Astrocyte (in vitro differentiated cells and primary cell): ENCODE results near the gene DMKN. TPM values are rescaled to one million over a fixed set of nuclear protein-coding genes. Genes with fewer than 3 reads are reported as not detected.

ENCODE experiments used
- DNase-seq: peaks from one replicate; pipeline ENCODE4 v3.0.0-alpha.2; 2010; ENCODE audit warnings: low read depth
- FAIRE-seq: peaks from 2 replicates; lab custom pipeline; 2011; peaks lifted over from hg19 to GRCh38; lab: Jason Lieb, UNC
- H2AFZ ChIP-seq: 2 replicates; pipeline ENCODE4 v1.6.0; 2012; ENCODE audit warnings: low read depth, low read length, inconsistent platforms
- H3K27ac ChIP-seq: 2 replicates; pipeline ENCODE4 v1.5.1; 2011; ENCODE audit warnings: low read depth, low read length, inconsistent platforms
- H3K27me3 ChIP-seq: 2 replicates; pipeline ENCODE4 v1.6.0; 2011; ENCODE audit warnings: low read length, inconsistent platforms; ENCODE audit not compliant: insufficient read depth
- H3K36me3 ChIP-seq: 2 replicates; pipeline ENCODE4 v1.5.1; 2011; ENCODE audit warnings: low read length, inconsistent platforms; ENCODE audit not compliant: insufficient read depth
- H3K4me1 ChIP-seq: 2 replicates; pipeline ENCODE4 v1.5.1; 2011; ENCODE audit warnings: low read length, inconsistent platforms; ENCODE audit not compliant: insufficient read depth
- H3K4me2 ChIP-seq: 2 replicates; pipeline ENCODE4 v1.6.0; 2012; ENCODE audit warnings: low read length, inconsistent platforms
- H3K4me3 ChIP-seq: 2 replicates; pipeline ENCODE4 v1.5.1; 2011; ENCODE audit warnings: low read depth, mild to moderate bottlenecking, low read length, inconsistent platforms; ENCODE audit not compliant: insufficient read depth
- H3K79me2 ChIP-seq: 2 replicates; pipeline ENCODE4 v1.6.0; 2012; ENCODE audit warnings: mild to moderate bottlenecking, low read length, inconsistent platforms; ENCODE audit not compliant: insufficient read depth
- H3K9ac ChIP-seq: 2 replicates; pipeline ENCODE4 v1.6.0; 2012; ENCODE audit warnings: mild to moderate bottlenecking, low read length, inconsistent platforms
- H3K9me3 ChIP-seq: 2 replicates; pipeline ENCODE4 v1.5.1; 2012; ENCODE audit warnings: low read depth, mild to moderate bottlenecking, low read length, inconsistent platforms; ENCODE audit not compliant: insufficient read depth
- H4K20me1 ChIP-seq: 2 replicates; pipeline ENCODE4 v1.6.0; 2012; ENCODE audit warnings: low read length, inconsistent platforms; ENCODE audit not compliant: insufficient read depth
- H3K27ac Mint-ChIP-seq: one replicate; pipeline ENCODE4 v1.8.0; 2021; ENCODE audit warnings: mild to moderate bottlenecking, mixed read lengths; ENCODE audit not compliant: unreplicated experiment
- H3K27me3 Mint-ChIP-seq: one replicate; pipeline ENCODE4 v1.8.0; 2021; ENCODE audit warnings: low read depth, mixed read lengths; ENCODE audit not compliant: unreplicated experiment
- H3K36me3 Mint-ChIP-seq: one replicate; pipeline ENCODE4 v1.8.0; 2021; ENCODE audit warnings: low read depth, mixed read lengths; ENCODE audit not compliant: unreplicated experiment
- H3K4me1 Mint-ChIP-seq: one replicate; pipeline ENCODE4 v1.8.0; 2021; ENCODE audit warnings: low read depth, mixed read lengths; ENCODE audit not compliant: unreplicated experiment
- H3K4me3 Mint-ChIP-seq: one replicate; pipeline ENCODE4 v1.8.0; 2021; ENCODE audit warnings: mild to moderate bottlenecking, moderate library complexity, mixed read lengths; ENCODE audit not compliant: unreplicated experiment
- H3K9me3 Mint-ChIP-seq: one replicate; pipeline ENCODE4 v1.8.0; 2021; ENCODE audit warnings: mild to moderate bottlenecking, mixed read lengths; ENCODE audit not compliant: unreplicated experiment
- CTCF ChIP-seq: IDR thresholded peaks from 2 replicates; pipeline ENCODE4 v1.5.1; 2011; ENCODE audit warnings: low read depth, mild to moderate bottlenecking, inconsistent platforms, low read length, moderate library complexity; ENCODE audit not compliant: insufficient read depth
- EZH2 ChIP-seq: IDR thresholded peaks from 2 replicates; pipeline ENCODE4 v1.6.1; 2012; ENCODE audit warnings: mild to moderate bottlenecking, low read length, inconsistent platforms; ENCODE audit not compliant: insufficient read depth
- total RNA-seq: library from RNA; stranded (reverse); gene quantifications from 2 replicates; pipeline ENCODE4 v1.2.1, GENCODE V29; 2021

The DMKN gene
- total RNA-seq, 1 donor from 2014 or later: 56.9 TPM

- Histone ChIP-seq H3K9me3 (no peaks in the 10 kb centered on the region), H3K79me2 (peaks cover 7% of the 10 kb centered on the region), H3K9ac (no peak overlapping the region), H4K20me1 (no peaks in the 10 kb centered on the region), H2AFZ (no peak overlapping the region), H3K4me1 (peaks cover under 1% of the 10 kb centered on the region), H3K36me3 (no peaks in the 10 kb centered on the region), H3K4me2 (no peak overlapping the region), H3K4me3 (no peak overlapping the region), H3K27me3 (peaks cover 2% of the 10 kb centered on the region), H3K27ac (no peak overlapping the region)
- Mint-ChIP-seq H3K4me3 (no peak overlapping the region), H3K36me3 (peaks cover 17% of the 10 kb centered on the region), H3K4me1 (peaks cover 2% of the 10 kb centered on the region), H3K27ac (no peak overlapping the region), H3K9me3 (no peaks in the 10 kb centered on the region), H3K27me3 (peaks cover 2% of the 10 kb centered on the region)
- DNase-seq (no peak), FAIRE-seq (no peak)
- no peak for TF ChIP-seq EZH2
- TF ChIP-seq CTCF: no peak
Observed at GRCh38 chr19:35539314-35539713, 25.9 kb upstream of the DMKN start.

DNA sequence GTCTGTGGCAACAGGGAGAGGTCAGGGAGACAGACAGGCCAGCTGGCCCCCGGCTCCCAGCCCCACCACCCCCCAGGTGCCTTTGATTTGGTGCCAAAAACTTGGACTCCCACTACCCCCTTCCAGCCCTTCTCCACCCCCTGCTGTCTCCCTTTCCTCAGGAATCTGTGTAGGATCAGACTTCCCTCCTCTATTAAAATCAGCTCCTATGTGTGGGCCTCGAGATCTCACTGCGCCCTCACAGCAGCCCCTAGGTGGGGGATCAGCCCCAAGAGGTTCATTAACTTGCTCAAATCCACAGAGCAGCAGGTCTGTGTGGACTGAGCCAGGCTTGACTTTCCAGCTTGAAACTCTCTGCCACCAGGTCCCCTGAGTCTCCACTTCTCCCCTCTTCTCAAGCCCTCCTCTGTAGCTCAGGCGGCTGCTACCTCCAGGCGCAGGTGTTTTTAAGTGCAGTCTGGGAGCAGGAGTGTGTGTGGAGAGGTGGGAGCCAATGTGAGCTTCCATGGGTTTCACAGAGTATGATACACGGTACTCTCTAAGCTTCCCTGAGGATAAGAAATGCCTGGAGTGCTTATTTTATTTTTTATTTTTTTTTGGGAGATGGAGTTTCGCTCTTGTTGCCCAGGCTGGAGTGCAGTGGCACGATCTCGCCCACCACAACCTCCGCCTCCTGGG, 21.5 kb upstream of the DMKN start:
- H3K36me3 Mint-ChIP-seq: peaks cover 6% of the 10 kb centered on the region
- no peak overlapping the region for H3K27ac ChIP-seq
- no peak overlapping the region for H2AFZ ChIP-seq
- H3K9me3 ChIP-seq: no peaks in the 10 kb centered on the region
- no peaks in the 10 kb centered on the region for H3K9me3 Mint-ChIP-seq
- FAIRE-seq (no peak), DNase-seq (no peak)
- H3K27me3 ChIP-seq: peaks cover 25% of the 10 kb centered on the region
- no peaks in the 10 kb centered on the region for H3K4me1 ChIP-seq
- H3K4me1 Mint-ChIP-seq: no peaks in the 10 kb centered on the region
- no peak overlapping the region for H3K4me3 Mint-ChIP-seq
- TF ChIP-seq EZH2 (no peak), CTCF (no peak)
- H3K36me3 ChIP-seq: no peaks in the 10 kb centered on the region
- peak overlapping the region; percentile 34 for H3K27ac Mint-ChIP-seq
- H4K20me1 ChIP-seq: no peaks in the 10 kb centered on the region
- H3K79me2 ChIP-seq: no peaks in the 10 kb centered on the region
- no peak overlapping the region for H3K4me2 ChIP-seq
- H3K4me3 ChIP-seq: no peak overlapping the region
- H3K27me3 Mint-ChIP-seq: peaks cover 21% of the 10 kb centered on the region
- H3K9ac ChIP-seq: no peak overlapping the region

DNA sequence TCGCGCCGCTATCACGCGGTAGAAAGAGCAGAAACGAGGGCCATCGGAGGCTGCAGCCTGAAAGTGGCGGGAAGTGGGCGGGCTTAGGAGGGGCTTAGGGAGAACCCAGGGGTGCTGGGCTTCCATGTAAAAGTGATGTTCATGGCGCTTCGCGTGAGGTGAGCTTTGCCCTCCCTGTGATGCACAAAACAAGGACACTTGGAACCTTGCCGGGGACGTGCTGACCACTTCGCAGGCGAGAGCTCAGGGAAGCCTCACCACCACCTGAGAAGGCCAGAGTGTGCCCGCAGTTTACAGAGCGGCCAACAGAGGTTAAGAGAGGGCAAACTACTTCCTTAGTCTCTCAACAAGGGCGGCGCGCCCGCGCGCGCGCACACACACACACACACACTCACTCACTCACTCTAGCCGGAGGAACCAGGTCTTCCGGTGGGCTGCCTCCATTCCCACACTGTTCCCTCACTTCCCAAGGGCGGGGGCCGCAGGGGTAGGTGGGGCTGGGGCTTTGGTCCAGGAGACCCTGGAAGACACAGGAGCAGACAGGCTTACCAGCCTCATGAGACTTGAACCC, 20.5 kb upstream of the DMKN start:
- H4K20me1 ChIP-seq: no peaks in the 10 kb centered on the region
- DNase-seq (no peak), FAIRE-seq (no peak)
- H2AFZ ChIP-seq: no peak overlapping the region
- no peaks in the 10 kb centered on the region for H3K36me3 ChIP-seq
- no peak overlapping the region for H3K27ac ChIP-seq
- TF ChIP-seq EZH2 (peak; percentile 63), CTCF (no peak)
- no peak overlapping the region for H3K4me3 ChIP-seq
- H3K4me1 ChIP-seq: no peaks in the 10 kb centered on the region
- no peaks in the 10 kb centered on the region for H3K9me3 Mint-ChIP-seq
- no peaks in the 10 kb centered on the region for H3K9me3 ChIP-seq
- H3K27me3 ChIP-seq: peaks cover 25% of the 10 kb centered on the region
- H3K79me2 ChIP-seq: no peaks in the 10 kb centered on the region
- no peaks in the 10 kb centered on the region for H3K4me1 Mint-ChIP-seq
- H3K4me3 Mint-ChIP-seq: no peak overlapping the region
- peaks cover 22% of the 10 kb centered on the region for H3K27me3 Mint-ChIP-seq
- H3K4me2 ChIP-seq: peak overlapping the region; percentile 36
- H3K27ac Mint-ChIP-seq: no peak overlapping the region
- H3K36me3 Mint-ChIP-seq: peaks cover 3% of the 10 kb centered on the region
- H3K9ac ChIP-seq: no peak overlapping the region
